SK-N-SH treated with all-trans-retinoic acid at 6 μM for 48 hours (cell line): ENCODE measurements around the gene SMARCC1.

Source experiments
- ATAC-seq: fragments of 200-7000 bp; cut with Tn5 transposase; 3 replicates; pipeline ENCODE4 v1.9.1; 2020; ENCODE audit warnings: mild to moderate bottlenecking, moderate library complexity
- ARNTL ChIP-seq: fragments of 450-650 bp; formaldehyde crosslinking; IDR thresholded peaks from 2 replicates; pipeline ENCODE4 v1.5.0; 2020; ENCODE audit warnings: low read depth, mild to moderate bottlenecking, moderate library complexity, borderline replicate concordance
- BACH2 ChIP-seq: fragments of 250-450 bp; sonication (Bioruptor Pico); IDR thresholded peaks from 2 replicates; pipeline ENCODE4 v1.9.0; 2021; ENCODE audit warnings: mild to moderate bottlenecking, borderline replicate concordance
- GLIS3 ChIP-seq: fragments of 250-450 bp; sonication (Bioruptor Pico); IDR thresholded peaks from 2 replicates; pipeline ENCODE4 v1.5.0; 2020; ENCODE audit warnings: mild to moderate bottlenecking, moderate library complexity
- ISL1 ChIP-seq: fragments of 250-450 bp; sonication (Bioruptor Pico); IDR thresholded peaks from 2 replicates; pipeline ENCODE4 v2.1.2; 2022; ENCODE audit warnings: mild to moderate bottlenecking, moderate library complexity
- OSR1 ChIP-seq: fragments of 250-450 bp; sonication (Bioruptor Pico); IDR thresholded peaks from 2 replicates; pipeline ENCODE4 v1.8.0; 2022; ENCODE audit warnings: moderate library complexity, mild to moderate bottlenecking, inconsistent platforms
- POU6F1 ChIP-seq: fragments of 250-450 bp; sonication (Bioruptor Pico); IDR thresholded peaks from 2 replicates; pipeline ENCODE4 v1.8.0; 2021; ENCODE audit warnings: low read depth, mild to moderate bottlenecking, moderate library complexity, borderline replicate concordance
- PPARA ChIP-seq: fragments of 250-450 bp; sonication (Bioruptor Pico); IDR thresholded peaks from 2 replicates; pipeline ENCODE4 v1.5.0; 2020; ENCODE audit warnings: mild to moderate bottlenecking, borderline replicate concordance
- RARB ChIP-seq: fragments of 250-450 bp; sonication (Bioruptor Pico); IDR thresholded peaks from 2 replicates; pipeline ENCODE4 v1.8.0; 2021; ENCODE audit warnings: mild to moderate bottlenecking, moderate library complexity
- SNAI2 ChIP-seq: fragments of 250-450 bp; sonication (Bioruptor Pico); IDR thresholded peaks from 2 replicates; pipeline ENCODE4 v1.5.0; 2020; ENCODE audit warnings: mild to moderate bottlenecking, moderate library complexity
- TCF4 ChIP-seq: fragments of 250-450 bp; sonication (Bioruptor Pico); IDR thresholded peaks from 2 replicates; pipeline ENCODE4 v1.8.0; 2021; ENCODE audit warnings: mild to moderate bottlenecking, moderate library complexity, borderline replicate concordance
- TOX ChIP-seq: fragments of 250-450 bp; sonication (Bioruptor Pico); IDR thresholded peaks from 2 replicates; pipeline ENCODE4 v1.8.0; 2021; ENCODE audit warnings: mild to moderate bottlenecking, moderate library complexity, borderline replicate concordance
- ZC3H10 ChIP-seq: fragments of 250-450 bp; sonication (Bioruptor Pico); IDR thresholded peaks from 2 replicates; pipeline ENCODE4 v1.5.1; 2021; ENCODE audit warnings: mild to moderate bottlenecking, moderate library complexity
- ZFP3 ChIP-seq: fragments of 250-450 bp; sonication (Bioruptor Pico); IDR thresholded peaks from 2 replicates; pipeline ENCODE4 v1.5.0; 2020; ENCODE audit warnings: mild to moderate bottlenecking, moderate library complexity
- ZFP30 ChIP-seq: fragments of 450-650 bp; formaldehyde crosslinking; IDR thresholded peaks from 2 replicates; pipeline ENCODE4 v1.5.0; 2022; ENCODE audit warnings: mild to moderate bottlenecking, moderate library complexity
- ZNF565 ChIP-seq: fragments of 450-650 bp; formaldehyde crosslinking; conservative IDR thresholded peaks from 2 replicates; pipeline ENCODE4 v1.5.0; 2020; ENCODE audit warnings: low read depth, mild to moderate bottlenecking, moderate library complexity
- ZNF70 ChIP-seq: fragments of 450-650 bp; formaldehyde crosslinking; IDR thresholded peaks from 2 replicates; pipeline ENCODE4 v1.5.0; 2020; ENCODE audit warnings: mild to moderate bottlenecking, moderate library complexity
- ZNF8 ChIP-seq: fragments of 450-650 bp; formaldehyde crosslinking; IDR thresholded peaks from 2 replicates; pipeline ENCODE4 v1.5.0; 2020; ENCODE audit warnings: mild to moderate bottlenecking, moderate library complexity
- TF ChIP-seq, protein P1 (sequence below): fragments of 250-450 bp; sonication (Bioruptor Pico); IDR thresholded peaks from 2 replicates; pipeline ENCODE4 v1.5.1; 2021; ENCODE audit warnings: mild to moderate bottlenecking, moderate library complexity
- TF ChIP-seq, protein P2 (sequence below): fragments of 250-450 bp; sonication (Bioruptor Pico); IDR thresholded peaks from 2 replicates; pipeline ENCODE4 v1.5.0; 2020; ENCODE audit warnings: mild to moderate bottlenecking, moderate library complexity

The SMARCC1 gene

DNA sequence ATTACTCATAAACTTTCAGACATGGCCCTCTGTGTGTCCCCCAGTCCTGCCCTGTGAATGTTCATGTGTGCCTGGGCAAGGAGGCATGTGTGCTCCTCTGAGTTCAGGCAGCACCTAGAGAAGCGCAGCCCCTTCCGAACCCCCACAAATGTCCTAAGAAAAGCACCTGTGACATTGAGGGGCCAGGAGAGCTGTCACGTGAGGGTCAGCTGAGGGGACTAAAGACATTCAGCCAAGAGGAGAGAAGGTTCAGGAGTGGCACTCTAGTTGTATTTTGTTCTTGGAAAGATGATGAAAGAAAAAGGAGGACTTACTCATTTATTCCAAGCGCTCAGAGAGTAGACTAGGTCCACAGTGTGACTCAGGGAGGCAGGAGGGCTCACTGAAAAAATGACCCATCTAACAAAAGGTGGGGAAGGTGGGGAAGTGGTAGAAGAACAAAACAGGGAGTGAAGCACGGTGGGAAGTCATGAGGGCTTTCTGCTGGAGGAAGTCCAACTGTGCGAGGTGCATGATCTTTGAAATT lies 240.0 kb downstream of the SMARCC1 start:
- TF ChIP-seq BACH2 (no peak), POU6F1 (CRISPR knock-in tag) (no peak), TOX (CRISPR knock-in tag) (no peak), ZNF8 (no peak), PPARA (CRISPR knock-in tag) (no peak)
- TF ChIP-seq, protein P1, sequence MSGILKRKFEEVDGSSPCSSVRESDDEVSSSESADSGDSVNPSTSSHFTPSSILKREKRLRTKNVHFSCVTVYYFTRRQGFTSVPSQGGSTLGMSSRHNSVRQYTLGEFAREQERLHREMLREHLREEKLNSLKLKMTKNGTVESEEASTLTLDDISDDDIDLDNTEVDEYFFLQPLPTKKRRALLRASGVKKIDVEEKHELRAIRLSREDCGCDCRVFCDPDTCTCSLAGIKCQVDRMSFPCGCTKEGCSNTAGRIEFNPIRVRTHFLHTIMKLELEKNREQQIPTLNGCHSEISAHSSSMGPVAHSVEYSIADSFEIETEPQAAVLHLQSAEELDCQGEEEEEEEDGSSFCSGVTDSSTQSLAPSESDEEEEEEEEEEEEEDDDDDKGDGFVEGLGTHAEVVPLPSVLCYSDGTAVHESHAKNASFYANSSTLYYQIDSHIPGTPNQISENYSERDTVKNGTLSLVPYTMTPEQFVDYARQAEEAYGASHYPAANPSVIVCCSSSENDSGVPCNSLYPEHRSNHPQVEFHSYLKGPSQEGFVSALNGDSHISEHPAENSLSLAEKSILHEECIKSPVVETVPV (CRISPR knock-in tag), result no peak
- TF ChIP-seq, protein P2, sequence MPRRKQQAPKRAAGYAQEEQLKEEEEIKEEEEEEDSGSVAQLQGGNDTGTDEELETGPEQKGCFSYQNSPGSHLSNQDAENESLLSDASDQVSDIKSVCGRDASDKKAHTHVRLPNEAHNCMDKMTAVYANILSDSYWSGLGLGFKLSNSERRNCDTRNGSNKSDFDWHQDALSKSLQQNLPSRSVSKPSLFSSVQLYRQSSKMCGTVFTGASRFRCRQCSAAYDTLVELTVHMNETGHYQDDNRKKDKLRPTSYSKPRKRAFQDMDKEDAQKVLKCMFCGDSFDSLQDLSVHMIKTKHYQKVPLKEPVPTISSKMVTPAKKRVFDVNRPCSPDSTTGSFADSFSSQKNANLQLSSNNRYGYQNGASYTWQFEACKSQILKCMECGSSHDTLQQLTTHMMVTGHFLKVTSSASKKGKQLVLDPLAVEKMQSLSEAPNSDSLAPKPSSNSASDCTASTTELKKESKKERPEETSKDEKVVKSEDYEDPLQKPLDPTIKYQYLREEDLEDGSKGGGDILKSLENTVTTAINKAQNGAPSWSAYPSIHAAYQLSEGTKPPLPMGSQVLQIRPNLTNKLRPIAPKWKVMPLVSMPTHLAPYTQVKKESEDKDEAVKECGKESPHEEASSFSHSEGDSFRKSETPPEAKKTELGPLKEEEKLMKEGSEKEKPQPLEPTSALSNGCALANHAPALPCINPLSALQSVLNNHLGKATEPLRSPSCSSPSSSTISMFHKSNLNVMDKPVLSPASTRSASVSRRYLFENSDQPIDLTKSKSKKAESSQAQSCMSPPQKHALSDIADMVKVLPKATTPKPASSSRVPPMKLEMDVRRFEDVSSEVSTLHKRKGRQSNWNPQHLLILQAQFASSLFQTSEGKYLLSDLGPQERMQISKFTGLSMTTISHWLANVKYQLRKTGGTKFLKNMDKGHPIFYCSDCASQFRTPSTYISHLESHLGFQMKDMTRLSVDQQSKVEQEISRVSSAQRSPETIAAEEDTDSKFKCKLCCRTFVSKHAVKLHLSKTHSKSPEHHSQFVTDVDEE, result no peak
- TF ChIP-seq, all 23 proteins: peak for 0
- no peak for ATAC-seq

GRCh38 chr3:47540281-47540680 lies 241.4 kb downstream of the SMARCC1 start:
- no peak for TF ChIP-seq ZFP30
- TF ChIP-seq TOX (CRISPR knock-in tag), result no peak
- no peak for TF ChIP-seq ARNTL (CRISPR knock-in tag)
- TF ChIP-seq, protein P1 (CRISPR knock-in tag), result no peak
- no peak for TF ChIP-seq RARB (CRISPR knock-in tag)
- TF ChIP-seq OSR1 (CRISPR knock-in tag), result no peak
- TF ChIP-seq ZFP3 (CRISPR knock-in tag), result no peak
- no peak for TF ChIP-seq TCF4
- TF ChIP-seq, protein P2, result no peak
- no peak for TF ChIP-seq PPARA (CRISPR knock-in tag)
- no peak for TF ChIP-seq BACH2
- TF ChIP-seq ZNF8, result no peak
- TF ChIP-seq SNAI2 (CRISPR knock-in tag), result no peak
- TF ChIP-seq GLIS3 (CRISPR knock-in tag), result no peak
- TF ChIP-seq POU6F1 (CRISPR knock-in tag), result no peak
- no peak for ATAC-seq

DNA sequence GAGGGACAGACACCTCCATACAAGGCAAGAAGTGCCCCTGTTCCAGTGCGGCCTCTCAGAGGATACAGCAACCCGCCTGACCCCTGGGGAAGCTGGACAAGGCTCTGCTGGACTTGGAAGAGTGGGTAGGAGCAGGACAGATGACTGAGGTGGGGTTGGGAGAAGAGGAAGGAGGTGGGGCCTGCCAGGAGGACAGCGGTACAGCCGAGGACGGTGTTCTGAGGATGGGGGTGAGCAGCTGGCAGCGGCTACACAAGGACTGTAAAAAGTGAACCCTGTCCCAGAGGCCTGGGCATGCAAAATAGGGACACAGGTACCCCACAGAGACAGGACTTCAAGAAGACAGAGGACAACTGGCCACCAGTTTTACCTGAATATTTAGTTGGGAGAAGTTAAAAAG lies 244.7 kb downstream of the SMARCC1 start:
- TF ChIP-seq TOX (CRISPR knock-in tag) (no peak), SNAI2 (CRISPR knock-in tag) (no peak), ZNF70 (no peak), TCF4 (no peak), BACH2 (no peak), ZNF565 (CRISPR knock-in tag) (no peak), ZC3H10 (CRISPR knock-in tag) (no peak), PPARA (CRISPR knock-in tag) (no peak), ISL1 (CRISPR knock-in tag) (no peak), OSR1 (CRISPR knock-in tag) (no peak), ZNF8 (no peak), GLIS3 (CRISPR knock-in tag) (no peak)
- TF ChIP-seq, protein P1 (CRISPR knock-in tag), result no peak
- TF ChIP-seq, protein P2, result no peak
- no peak for ATAC-seq
